Endothelial cell of umbilical vein (primary cell): Measurements from ENCODE around the gene JARID2. TPM values are rescaled to one million over a fixed set of nuclear protein-coding genes. Genes with fewer than 3 reads are reported as not detected.

ENCODE experiments used
- BruUV-seq: library from RNA; stranded (reverse); fragments of 400-500 nt; replicated peaks from 2 replicates; lab custom pipeline; 2021; lab: Mats Ljungman, UMichigan
- CTCF ChIA-PET: fragments of 300-600, 350-600 bp; sonication (Branson Sonifier 250); formaldehyde crosslinking; loops from one replicate; lab custom pipeline; 2021; ENCODE audit warnings: antibody characterized with exemption, inconsistent platforms; lab: Charles Lee
- POLR2A ChIA-PET: fragments of 300-600, 350-600 bp; sonication (Branson Sonifier 250); formaldehyde crosslinking; loops from one replicate; lab custom pipeline; 2021; ENCODE audit warnings: antibody characterized with exemption, inconsistent platforms; lab: Charles Lee
- DNase-seq: peaks from one replicate; pipeline ENCODE4 v3.0.0-alpha.2; 2011; ENCODE audit warnings: low read depth, low spot score
- FAIRE-seq: peaks from 2 replicates; lab custom pipeline; 2011; peaks lifted over from hg19 to GRCh38; lab: Jason Lieb, UNC
- H2AFZ ChIP-seq: 2 replicates; pipeline ENCODE4 v1.6.0; 2012; ENCODE audit warnings: low read depth, low read length, control low read depth, inconsistent platforms
- H3K27ac ChIP-seq: 2 replicates; pipeline ENCODE4 v1.5.1; 2011; ENCODE audit warnings: low read depth, mild to moderate bottlenecking, control low read depth, low read length, moderate library complexity; ENCODE audit not compliant: insufficient read depth
- H3K27me3 ChIP-seq, 2 experiments: 2 replicates each; pipeline versions ENCODE4 v1.6.0 to v1.6.1; 2011; ENCODE audit warnings: low read length in 2 of 2, mixed read lengths in 1 of 2; ENCODE audit not compliant: control insufficient read depth in 2 of 2, insufficient read depth in 2 of 2
- H3K36me3 ChIP-seq, 2 experiments: 2 replicates in 1 of 2; 3 replicates in 1 of 2; pipeline ENCODE4 v1.5.1; 2011; ENCODE audit warnings: low read length in 2 of 2, mild to moderate bottlenecking in 1 of 2, moderate library complexity in 1 of 2; ENCODE audit not compliant: control insufficient read depth in 2 of 2, insufficient read depth in 2 of 2; ENCODE audit errors: extremely low read depth in 1 of 2
- H3K4me1 ChIP-seq: 3 replicates; pipeline ENCODE4 v1.5.1; 2011; ENCODE audit warnings: mild to moderate bottlenecking, low read length; ENCODE audit not compliant: control insufficient read depth, insufficient read depth; ENCODE audit errors: extremely low read depth
- H3K4me2 ChIP-seq: 2 replicates; pipeline ENCODE4 v1.6.1; 2011; ENCODE audit warnings: low read length, control low read depth, mixed read lengths; ENCODE audit not compliant: insufficient read depth
- H3K4me3 ChIP-seq, 3 experiments: fragments of 200-600 bp in 1 of 3; sonication (generic), shearing (Covaris generic) in 1 of 3; replicated peaks in 1 of 3; 2 replicates each; pipeline ENCODE4 v1.5.1; 2011 to 2016; ENCODE audit warnings: control low read depth in 3 of 3, low read length in 3 of 3, mild to moderate bottlenecking in 2 of 3, inconsistent platforms in 1 of 3, low read depth in 1 of 3, moderate library complexity in 1 of 3; ENCODE audit not compliant: insufficient read depth in 1 of 3
- H3K79me2 ChIP-seq: 2 replicates; pipeline ENCODE4 v1.6.0; 2012; ENCODE audit warnings: low read length, inconsistent platforms; ENCODE audit not compliant: control insufficient read depth, insufficient read depth
- H3K9ac ChIP-seq: replicated peaks from 2 replicates; pipeline ENCODE3; 2011; ENCODE audit warnings: low read length, control low read depth; ENCODE audit not compliant: insufficient read depth; ENCODE audit errors: extremely low read depth
- H3K9me1 ChIP-seq: replicated peaks from 3 replicates; pipeline ENCODE4 v1.6.0; 2011; ENCODE audit warnings: mild to moderate bottlenecking, low read length; ENCODE audit not compliant: control insufficient read depth, insufficient read depth; ENCODE audit errors: extremely low read depth
- H3K9me3 ChIP-seq: replicated peaks from 2 replicates; pipeline ENCODE4 v1.5.1; 2012; ENCODE audit warnings: low read length, inconsistent platforms; ENCODE audit not compliant: control insufficient read depth, insufficient read depth
- H4K20me1 ChIP-seq: replicated peaks from 2 replicates; pipeline ENCODE3; 2011; ENCODE audit warnings: mild to moderate bottlenecking, low read length; ENCODE audit not compliant: control insufficient read depth, insufficient read depth; ENCODE audit errors: extremely low read depth
- CTCF ChIP-seq, 2 donors: IDR thresholded peaks; 1 replicate in 1 of 2; 2 replicates in 1 of 2; pipeline ENCODE4 v1.5.1; 2011; ENCODE audit warnings: low read length in 2 of 2, mild to moderate bottlenecking in 2 of 2, moderate library complexity in 2 of 2, control low read depth in 1 of 2, inconsistent platforms in 1 of 2, low read depth in 1 of 2; ENCODE audit not compliant: insufficient read depth in 1 of 2; ENCODE audit errors: extremely low read depth in 1 of 2
- EZH2 ChIP-seq: IDR thresholded peaks from 2 replicates; pipeline ENCODE4 v1.6.1; 2012; ENCODE audit warnings: borderline replicate concordance, low read depth, mild to moderate bottlenecking, moderate library complexity, low read length, inconsistent platforms; ENCODE audit not compliant: severe bottlenecking
- FOS ChIP-seq: IDR thresholded peaks from 2 replicates; pipeline ENCODE4 v1.6.1; 2011; ENCODE audit warnings: mild to moderate bottlenecking, low read length, moderate library complexity, borderline replicate concordance; ENCODE audit not compliant: insufficient read depth
- GATA2 ChIP-seq: IDR thresholded peaks from 2 replicates; pipeline ENCODE4 v1.7.0; 2011; ENCODE audit warnings: low read depth, mild to moderate bottlenecking, moderate library complexity, mixed read lengths, low read length; ENCODE audit not compliant: insufficient read length, insufficient read depth
- JUN ChIP-seq: IDR thresholded peaks from 2 replicates; pipeline ENCODE4 v1.6.1; 2011; ENCODE audit warnings: borderline replicate concordance, low read depth; ENCODE audit not compliant: insufficient read length, insufficient read depth
- MAX ChIP-seq: IDR thresholded peaks from 2 replicates; pipeline ENCODE4 v1.6.1; 2011; ENCODE audit not compliant: insufficient read depth, insufficient read length
- MYC ChIP-seq: IDR thresholded peaks from one replicate; pipeline ENCODE4 v1.6.1; 2011; ENCODE audit warnings: mild to moderate bottlenecking, low read depth, low read length
- POLR2A ChIP-seq: IDR thresholded peaks from 2 replicates; pipeline ENCODE4 v1.6.1; 2012; ENCODE audit warnings: low read depth, mild to moderate bottlenecking, control low read depth, low read length
- POLR2AphosphoS5 ChIP-seq: IDR thresholded peaks from 2 replicates; pipeline ENCODE4 v1.6.1; 2012; ENCODE audit warnings: low read depth, mild to moderate bottlenecking, control low read depth, low read length, moderate library complexity; ENCODE audit not compliant: insufficient read depth
- dilution Hi-C: fragments of 300-500 bp; cut with MboI; formaldehyde crosslinking; loops from one replicate; pipeline ENCODE4 v1.15.0; 2019; ENCODE audit warnings: low sequenced_read_pairs; ENCODE audit not compliant: extremely low pct_ligation_motif_present
- intact Hi-C: fragments of 100-400 bp; cut with micrococcal nuclease; formaldehyde crosslinking; loops from one replicate; pipeline ENCODE4 v1.10.0; 2022
- polyA plus RNA-seq, 4 experiments: library from polyadenylated mRNA; depleted of rRNA in 3 of 4; stranded (reverse) in 3 of 4; unstranded in 1 of 4; fragments of >200 nt; gene quantifications; 2 replicates each; pipeline versions ENCODE4 v1.2.1 to v1.2.3, GENCODE V29; 2011 to 2012; ENCODE audit warnings: missing spikeins in 1 of 4
- total RNA-seq: library from RNA; stranded (reverse); gene quantifications from 2 replicates; pipeline ENCODE4 v1.2.3, GENCODE V29; 2021

JARID2 gene
- total and polyA plus RNA-seq, 2 donors (not counting 3 experiments of a cell fraction or from before 2014, with no cell fraction given) = 2.9 to 10.6 TPM

GRCh38 chr6:15499125-15499524 is 253.3 kb downstream of the JARID2 start:
- peaks cover 2 to 6% of the 10 kb centered on the region in 2 experiments for H3K36me3 ChIP-seq
- dilution Hi-C loops (no loop called here), intact Hi-C loops (no loop called here)
- BruUV-seq = no TSS peak
- no peaks in the 10 kb centered on the region for H3K27me3 ChIP-seq
- H4K20me1 ChIP-seq = no peaks in the 10 kb centered on the region
- H3K27ac ChIP-seq = no peak overlapping the region
- CTCF ChIA-PET = no interaction called here
- no peaks in the 10 kb centered on the region for H3K9me3 ChIP-seq
- FAIRE-seq (no peak), DNase-seq (no peak)
- no peaks in the 10 kb centered on the region for H3K79me2 ChIP-seq
- no peak overlapping the region for H2AFZ ChIP-seq
- no peaks in the 10 kb centered on the region for H3K4me1 ChIP-seq
- no peaks in the 10 kb centered on the region for H3K9me1 ChIP-seq
- POLR2A ChIA-PET = no interaction called here
- no peak for TF ChIP-seq JUN
- TF ChIP-seq CTCF (IDR thresholded peaks at IDR 0.05; ENCODE audit: extremely low read depth in 1 of 2, insufficient read depth in 1 of 2, low read depth in 1 of 2, low read length in 2 of 2) = no peak
- no peak for TF ChIP-seq FOS
- no peak for TF ChIP-seq POLR2A
- TF ChIP-seq GATA2 = no peak
- TF ChIP-seq MYC = no peak
- TF ChIP-seq EZH2 = no peak
- no peak for TF ChIP-seq POLR2AphosphoS5
- no peak for TF ChIP-seq MAX
- no peak overlapping the region for H3K4me3 ChIP-seq
- H3K9ac ChIP-seq = no peak overlapping the region
- no peak overlapping the region for H3K4me2 ChIP-seq
